Endothelial cell of umbilical vein (primary cell): ENCODE measurements around the gene GGT7. TPM values are rescaled to one million over a fixed set of nuclear protein-coding genes. Genes with fewer than 3 reads are reported as not detected.

Experiments used
- BruUV-seq: library from RNA; stranded (reverse); fragments of 400-500 nt; replicated peaks from 2 replicates; lab custom pipeline; 2021; lab: Mats Ljungman, UMichigan
- CTCF ChIA-PET: fragments of 300-600, 350-600 bp; sonication (Branson Sonifier 250); formaldehyde crosslinking; loops from one replicate; lab custom pipeline; 2021; ENCODE audit warnings: antibody characterized with exemption, inconsistent platforms; lab: Charles Lee
- POLR2A ChIA-PET: fragments of 300-600, 350-600 bp; sonication (Branson Sonifier 250); formaldehyde crosslinking; loops from one replicate; lab custom pipeline; 2021; ENCODE audit warnings: antibody characterized with exemption, inconsistent platforms; lab: Charles Lee
- DNase-seq: peaks from one replicate; pipeline ENCODE4 v3.0.0-alpha.2; 2011; ENCODE audit warnings: low read depth, low spot score
- FAIRE-seq: peaks from 2 replicates; lab custom pipeline; 2011; peaks lifted over from hg19 to GRCh38; lab: Jason Lieb, UNC
- H2AFZ ChIP-seq: 2 replicates; pipeline ENCODE4 v1.6.0; 2012; ENCODE audit warnings: low read depth, low read length, control low read depth, inconsistent platforms
- H3K27ac ChIP-seq: 2 replicates; pipeline ENCODE4 v1.5.1; 2011; ENCODE audit warnings: low read depth, mild to moderate bottlenecking, control low read depth, low read length, moderate library complexity; ENCODE audit not compliant: insufficient read depth
- H3K27me3 ChIP-seq, 2 experiments: 2 replicates each; pipeline versions ENCODE4 v1.6.0 to v1.6.1; 2011; ENCODE audit warnings: low read length in 2 of 2, mixed read lengths in 1 of 2; ENCODE audit not compliant: control insufficient read depth in 2 of 2, insufficient read depth in 2 of 2
- H3K36me3 ChIP-seq, 2 experiments: 2 replicates in 1 of 2; 3 replicates in 1 of 2; pipeline ENCODE4 v1.5.1; 2011; ENCODE audit warnings: low read length in 2 of 2, mild to moderate bottlenecking in 1 of 2, moderate library complexity in 1 of 2; ENCODE audit not compliant: control insufficient read depth in 2 of 2, insufficient read depth in 2 of 2; ENCODE audit errors: extremely low read depth in 1 of 2
- H3K4me1 ChIP-seq: 3 replicates; pipeline ENCODE4 v1.5.1; 2011; ENCODE audit warnings: mild to moderate bottlenecking, low read length; ENCODE audit not compliant: control insufficient read depth, insufficient read depth; ENCODE audit errors: extremely low read depth
- H3K4me2 ChIP-seq: 2 replicates; pipeline ENCODE4 v1.6.1; 2011; ENCODE audit warnings: low read length, control low read depth, mixed read lengths; ENCODE audit not compliant: insufficient read depth
- H3K4me3 ChIP-seq, 3 experiments: fragments of 200-600 bp in 1 of 3; sonication (generic), shearing (Covaris generic) in 1 of 3; replicated peaks in 1 of 3; 2 replicates each; pipeline ENCODE4 v1.5.1; 2011 to 2016; ENCODE audit warnings: control low read depth in 3 of 3, low read length in 3 of 3, mild to moderate bottlenecking in 2 of 3, inconsistent platforms in 1 of 3, low read depth in 1 of 3, moderate library complexity in 1 of 3; ENCODE audit not compliant: insufficient read depth in 1 of 3
- H3K79me2 ChIP-seq: 2 replicates; pipeline ENCODE4 v1.6.0; 2012; ENCODE audit warnings: low read length, inconsistent platforms; ENCODE audit not compliant: control insufficient read depth, insufficient read depth
- H3K9ac ChIP-seq: replicated peaks from 2 replicates; pipeline ENCODE3; 2011; ENCODE audit warnings: low read length, control low read depth; ENCODE audit not compliant: insufficient read depth; ENCODE audit errors: extremely low read depth
- H3K9me1 ChIP-seq: replicated peaks from 3 replicates; pipeline ENCODE4 v1.6.0; 2011; ENCODE audit warnings: mild to moderate bottlenecking, low read length; ENCODE audit not compliant: control insufficient read depth, insufficient read depth; ENCODE audit errors: extremely low read depth
- H3K9me3 ChIP-seq: replicated peaks from 2 replicates; pipeline ENCODE4 v1.5.1; 2012; ENCODE audit warnings: low read length, inconsistent platforms; ENCODE audit not compliant: control insufficient read depth, insufficient read depth
- H4K20me1 ChIP-seq: replicated peaks from 2 replicates; pipeline ENCODE3; 2011; ENCODE audit warnings: mild to moderate bottlenecking, low read length; ENCODE audit not compliant: control insufficient read depth, insufficient read depth; ENCODE audit errors: extremely low read depth
- EZH2 ChIP-seq: IDR thresholded peaks from 2 replicates; pipeline ENCODE4 v1.6.1; 2012; ENCODE audit warnings: borderline replicate concordance, low read depth, mild to moderate bottlenecking, moderate library complexity, low read length, inconsistent platforms; ENCODE audit not compliant: severe bottlenecking
- FOS ChIP-seq: IDR thresholded peaks from 2 replicates; pipeline ENCODE4 v1.6.1; 2011; ENCODE audit warnings: mild to moderate bottlenecking, low read length, moderate library complexity, borderline replicate concordance; ENCODE audit not compliant: insufficient read depth
- GATA2 ChIP-seq: IDR thresholded peaks from 2 replicates; pipeline ENCODE4 v1.7.0; 2011; ENCODE audit warnings: low read depth, mild to moderate bottlenecking, moderate library complexity, mixed read lengths, low read length; ENCODE audit not compliant: insufficient read length, insufficient read depth
- JUN ChIP-seq: IDR thresholded peaks from 2 replicates; pipeline ENCODE4 v1.6.1; 2011; ENCODE audit warnings: borderline replicate concordance, low read depth; ENCODE audit not compliant: insufficient read length, insufficient read depth
- MYC ChIP-seq: IDR thresholded peaks from one replicate; pipeline ENCODE4 v1.6.1; 2011; ENCODE audit warnings: mild to moderate bottlenecking, low read depth, low read length
- POLR2A ChIP-seq: IDR thresholded peaks from 2 replicates; pipeline ENCODE4 v1.6.1; 2012; ENCODE audit warnings: low read depth, mild to moderate bottlenecking, control low read depth, low read length
- POLR2AphosphoS5 ChIP-seq: IDR thresholded peaks from 2 replicates; pipeline ENCODE4 v1.6.1; 2012; ENCODE audit warnings: low read depth, mild to moderate bottlenecking, control low read depth, low read length, moderate library complexity; ENCODE audit not compliant: insufficient read depth
- dilution Hi-C: fragments of 300-500 bp; cut with MboI; formaldehyde crosslinking; loops from one replicate; pipeline ENCODE4 v1.15.0; 2019; ENCODE audit warnings: low sequenced_read_pairs; ENCODE audit not compliant: extremely low pct_ligation_motif_present
- intact Hi-C: fragments of 100-400 bp; cut with micrococcal nuclease; formaldehyde crosslinking; loops from one replicate; pipeline ENCODE4 v1.10.0; 2022
- polyA plus RNA-seq, 4 experiments: library from polyadenylated mRNA; depleted of rRNA in 3 of 4; stranded (reverse) in 3 of 4; unstranded in 1 of 4; fragments of >200 nt; gene quantifications; 2 replicates each; pipeline versions ENCODE4 v1.2.1 to v1.2.3, GENCODE V29; 2011 to 2012; ENCODE audit warnings: missing spikeins in 1 of 4
- total RNA-seq: library from RNA; stranded (reverse); gene quantifications from 2 replicates; pipeline ENCODE4 v1.2.3, GENCODE V29; 2021
- TF ChIP-seq, protein P1 (sequence below): IDR thresholded peaks from 2 replicates; pipeline ENCODE4 v1.6.1; 2011; ENCODE audit not compliant: insufficient read depth, insufficient read length
- TF ChIP-seq, protein P2 (sequence below), 2 donors: IDR thresholded peaks; 1 replicate in 1 of 2; 2 replicates in 1 of 2; pipeline ENCODE4 v1.5.1; 2011; ENCODE audit warnings: low read length in 2 of 2, mild to moderate bottlenecking in 2 of 2, moderate library complexity in 2 of 2, control low read depth in 1 of 2, inconsistent platforms in 1 of 2, low read depth in 1 of 2; ENCODE audit not compliant: insufficient read depth in 1 of 2; ENCODE audit errors: extremely low read depth in 1 of 2

GGT7 gene
- total and polyA plus RNA-seq, 2 donors (not counting 3 experiments of a cell fraction or from before 2014, with no cell fraction given) = 4.1 to 5.0 TPM

DNA sequence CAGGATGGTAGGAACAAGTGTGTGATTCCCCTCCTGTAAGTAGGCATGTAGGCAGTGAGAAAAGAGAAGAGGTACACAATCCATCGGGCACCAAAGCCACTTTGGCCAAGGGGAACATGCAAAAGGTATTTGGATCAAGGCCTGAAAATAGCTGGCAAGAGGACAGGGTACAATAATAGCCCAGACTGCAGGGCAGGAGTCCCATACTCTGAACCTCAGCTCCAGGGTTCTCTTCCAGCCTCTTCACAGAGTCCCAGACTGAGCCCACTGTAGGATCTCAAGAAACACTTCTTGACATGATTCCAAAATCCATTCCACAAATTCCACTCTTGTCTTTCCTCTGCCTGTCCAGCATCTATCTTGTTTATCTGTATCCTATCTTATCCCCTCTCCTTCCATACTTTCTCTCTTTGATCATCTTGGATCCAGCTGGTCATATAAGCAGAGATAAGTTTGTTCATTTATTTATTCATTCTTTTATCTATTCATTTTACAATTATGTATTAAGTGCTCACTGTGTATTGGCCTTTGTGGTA lies 23.5 kb upstream of the GGT7 start:
- BruUV-seq = no TSS peak
- Histone ChIP-seq H2AFZ (no peak overlapping the region), H3K79me2 (peaks cover 2% of the 10 kb centered on the region), H3K9ac (no peak overlapping the region), H3K9me3 (no peaks in the 10 kb centered on the region), H3K9me1 (no peaks in the 10 kb centered on the region), H3K4me2 (no peak overlapping the region), H3K27me3 (no peaks in the 10 kb centered on the region), H4K20me1 (no peaks in the 10 kb centered on the region), H3K4me1 (peaks cover 5% of the 10 kb centered on the region), H3K4me3 (no peak overlapping the region), H3K27ac (no peak overlapping the region), H3K36me3 (peaks cover 0 to 2% of the 10 kb centered on the region in 2 experiments)
- dilution Hi-C loops (no loop called here), intact Hi-C loops (no loop called here)
- CTCF ChIA-PET = interaction anchor here (1.0 to 1.7 kb wide), 2 partner anchors 22 to 60 kb away, joined by 3 read pairs; partner anchors contain the start of genes GSS and MYH7B
- POLR2A ChIA-PET = interaction anchor here (0.5 kb wide), 1 partner anchor 12 kb away, joined by 3 read pairs; no protein-coding TSS in a partner anchor
- DNase-seq (no peak), FAIRE-seq (no peak)
- TF ChIP-seq GATA2 = no peak
- TF ChIP-seq, protein P1, sequence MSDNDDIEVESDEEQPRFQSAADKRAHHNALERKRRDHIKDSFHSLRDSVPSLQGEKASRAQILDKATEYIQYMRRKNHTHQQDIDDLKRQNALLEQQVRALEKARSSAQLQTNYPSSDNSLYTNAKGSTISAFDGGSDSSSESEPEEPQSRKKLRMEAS = no peak
- no peak for TF ChIP-seq POLR2A
- no peak for TF ChIP-seq JUN
- TF ChIP-seq, protein P2, sequence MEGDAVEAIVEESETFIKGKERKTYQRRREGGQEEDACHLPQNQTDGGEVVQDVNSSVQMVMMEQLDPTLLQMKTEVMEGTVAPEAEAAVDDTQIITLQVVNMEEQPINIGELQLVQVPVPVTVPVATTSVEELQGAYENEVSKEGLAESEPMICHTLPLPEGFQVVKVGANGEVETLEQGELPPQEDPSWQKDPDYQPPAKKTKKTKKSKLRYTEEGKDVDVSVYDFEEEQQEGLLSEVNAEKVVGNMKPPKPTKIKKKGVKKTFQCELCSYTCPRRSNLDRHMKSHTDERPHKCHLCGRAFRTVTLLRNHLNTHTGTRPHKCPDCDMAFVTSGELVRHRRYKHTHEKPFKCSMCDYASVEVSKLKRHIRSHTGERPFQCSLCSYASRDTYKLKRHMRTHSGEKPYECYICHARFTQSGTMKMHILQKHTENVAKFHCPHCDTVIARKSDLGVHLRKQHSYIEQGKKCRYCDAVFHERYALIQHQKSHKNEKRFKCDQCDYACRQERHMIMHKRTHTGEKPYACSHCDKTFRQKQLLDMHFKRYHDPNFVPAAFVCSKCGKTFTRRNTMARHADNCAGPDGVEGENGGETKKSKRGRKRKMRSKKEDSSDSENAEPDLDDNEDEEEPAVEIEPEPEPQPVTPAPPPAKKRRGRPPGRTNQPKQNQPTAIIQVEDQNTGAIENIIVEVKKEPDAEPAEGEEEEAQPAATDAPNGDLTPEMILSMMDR (IDR thresholded peaks at IDR 0.05; ENCODE audit: extremely low read depth in 1 of 2, insufficient read depth in 1 of 2, low read depth in 1 of 2, low read length in 2 of 2) = no peak
- TF ChIP-seq MYC = no peak
- TF ChIP-seq FOS = no peak
- TF ChIP-seq EZH2 = no peak
- TF ChIP-seq POLR2AphosphoS5 = no peak
